Measurements from ENCODE around the gene ALOX5. TPM values are rescaled to one million over a fixed set of nuclear protein-coding genes. Genes with fewer than 3 reads are reported as not detected.

ALOX5 gene
- total RNA-seq, 1 donor from 2014 or later, result 181 TPM

DNA sequence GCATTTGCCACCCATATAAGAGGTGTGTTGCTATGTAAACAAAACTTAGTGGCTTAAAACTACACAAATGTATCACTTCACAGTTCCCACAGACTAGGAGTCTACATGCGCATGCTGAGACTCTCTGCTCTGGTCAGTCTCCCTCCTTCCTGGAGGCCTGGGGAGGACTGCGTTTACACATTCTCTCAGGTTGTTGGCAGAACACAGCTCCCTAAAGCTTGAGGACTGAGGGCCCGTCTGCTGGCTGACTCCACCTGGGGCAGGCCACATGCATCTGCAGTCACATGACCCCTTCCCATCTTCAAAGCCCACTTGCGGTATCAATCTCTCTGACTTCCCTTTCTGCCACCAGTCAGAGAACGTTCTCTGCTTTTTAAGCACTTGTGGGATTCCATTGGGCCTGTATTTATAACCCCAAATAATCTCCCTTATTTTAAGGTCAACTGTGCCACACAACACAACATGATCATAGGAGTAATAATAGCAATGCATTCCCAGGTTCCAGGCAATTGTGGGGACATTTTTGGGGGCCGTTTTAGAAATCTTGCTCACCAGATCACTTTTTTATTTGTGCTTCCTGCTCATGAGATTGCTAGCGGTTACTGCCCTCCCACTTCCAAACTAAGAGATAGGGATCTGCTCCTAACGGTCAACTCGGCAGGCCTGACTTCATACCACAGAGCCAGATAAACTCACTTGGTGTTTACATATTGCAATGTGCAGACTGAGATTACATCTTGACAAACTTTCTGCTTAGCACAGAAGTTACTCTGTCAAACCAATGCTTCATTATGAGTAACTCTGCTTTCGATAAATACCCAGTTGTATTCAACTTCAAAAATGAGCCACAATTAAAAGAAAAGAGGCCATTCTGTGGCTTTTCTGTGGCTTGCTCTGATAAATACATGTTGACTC lies 96.3 kb downstream of the ALOX5 start:
- Mint-ChIP-seq H3K9me3 (no peaks in the 10 kb centered on the region), H3K27ac (peak overlapping the region; percentile 90), H3K36me3 (ENCODE audit: low read depth) (peaks cover 19% of the 10 kb centered on the region), H3K4me1 (peaks cover 55% of the 10 kb centered on the region), H3K27me3 (no peaks in the 10 kb centered on the region), H3K4me3 (peak overlapping the region; percentile 42)
- ChIA-PET POLR2A (no interaction called here), CTCF (no interaction called here)
- intact Hi-C loops (cut with micrococcal nuclease), result no loop called here
- peak; percentile 26 for DNase-seq
- peak; percentile 77 for ATAC-seq (ENCODE audit: low read depth)
- TF ChIP-seq CTCF (IDR thresholded peaks at IDR 0.05), result no peak

DNA sequence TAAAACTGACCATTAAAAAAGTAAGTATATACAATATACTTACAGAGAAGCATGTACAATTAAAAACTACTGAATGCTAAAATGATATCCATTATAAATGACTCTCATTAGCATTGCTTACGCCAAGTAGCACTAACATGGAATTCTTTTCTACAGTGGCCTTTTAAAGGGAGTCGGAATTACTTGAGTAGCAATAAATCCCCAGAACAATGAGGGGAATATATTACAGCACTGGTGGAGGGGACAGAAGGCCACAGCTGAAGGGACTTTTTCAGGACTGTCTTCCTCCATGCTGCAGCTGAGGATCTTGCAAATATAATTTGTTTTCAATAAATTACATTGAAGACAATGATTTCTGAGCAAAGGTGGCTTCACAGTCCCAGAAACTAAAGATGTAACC lies 97.0 kb downstream of the ALOX5 start:
- POLR2A ChIA-PET, result no interaction called here
- DNase-seq, result no peak
- Mint-ChIP-seq H3K36me3 (ENCODE audit: low read depth) (peaks cover 26% of the 10 kb centered on the region), H3K4me1 (peaks cover 47% of the 10 kb centered on the region), H3K4me3 (no peak overlapping the region), H3K9me3 (peaks cover 4% of the 10 kb centered on the region), H3K27me3 (no peaks in the 10 kb centered on the region), H3K27ac (peak overlapping the region; percentile 90)
- no peak for TF ChIP-seq CTCF (IDR thresholded peaks at IDR 0.05)
- ATAC-seq (ENCODE audit: low read depth), result no peak
- intact Hi-C loops (cut with micrococcal nuclease), result no loop called here
- CTCF ChIA-PET, result no interaction called here

DNA sequence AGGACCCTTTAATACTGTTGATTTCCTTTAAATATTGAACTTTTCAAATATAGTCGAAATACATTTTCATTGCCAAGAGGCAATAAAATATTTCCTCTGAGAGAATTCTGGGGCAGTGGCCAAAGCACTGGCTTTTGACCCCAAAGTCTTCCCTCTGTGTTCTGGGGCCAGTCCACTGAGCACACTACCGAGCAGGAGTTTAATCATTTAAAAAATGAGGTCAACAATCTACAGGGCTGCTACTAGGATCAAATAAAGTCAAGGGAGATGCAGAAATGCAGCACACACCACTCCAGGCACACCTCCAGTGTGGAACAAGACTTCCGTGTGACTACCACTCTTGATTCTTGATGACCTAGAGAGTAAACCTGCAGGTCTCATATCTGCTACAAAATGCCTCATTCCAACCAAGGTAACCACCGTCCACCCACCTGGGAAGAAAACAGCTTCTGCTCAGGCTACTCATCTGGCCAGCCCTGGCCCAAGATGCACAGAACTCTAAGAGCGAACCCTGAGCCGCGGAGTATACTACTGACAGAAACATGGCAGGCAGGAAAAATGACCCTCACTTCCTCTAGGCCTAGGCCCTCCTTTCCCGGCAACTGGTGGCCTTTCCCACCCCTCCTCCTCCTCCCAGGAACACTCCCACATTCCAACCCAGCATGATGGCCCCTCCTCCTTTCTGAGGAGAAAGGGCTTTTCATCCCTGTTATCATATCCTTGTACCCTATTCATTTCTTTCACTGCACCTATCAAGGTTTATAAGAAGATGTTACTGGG lies 97.7 kb downstream of the ALOX5 start:
- peaks cover 4% of the 10 kb centered on the region for H3K9me3 Mint-ChIP-seq
- peaks cover 31% of the 10 kb centered on the region for H3K36me3 Mint-ChIP-seq (ENCODE audit: low read depth)
- H3K4me3 Mint-ChIP-seq, result no peak overlapping the region
- no peaks in the 10 kb centered on the region for H3K27me3 Mint-ChIP-seq
- no peak for DNase-seq
- TF ChIP-seq CTCF (IDR thresholded peaks at IDR 0.05), result no peak
- ChIA-PET CTCF (no interaction called here), POLR2A (interaction anchor here (1.0 kb wide), 1 partner anchor 200 kb away, joined by 3 read pairs; no protein-coding TSS in a partner anchor)
- peaks cover 41% of the 10 kb centered on the region for H3K4me1 Mint-ChIP-seq
- ATAC-seq (ENCODE audit: low read depth), result no peak
- H3K27ac Mint-ChIP-seq, result peak overlapping the region; percentile 33
- intact Hi-C loops (cut with micrococcal nuclease), result no loop called here

GRCh38 chr10:45473126-45473525 lies 99.1 kb downstream of the ALOX5 start:
- CTCF ChIA-PET, result no interaction called here
- intact Hi-C loops (cut with micrococcal nuclease), result no loop called here

More at GRCh38 chr10:45473126-45473525, 99.1 kb downstream of the ALOX5 start:
- no peaks in the 10 kb centered on the region for H3K27me3 Mint-ChIP-seq
- peaks cover 31% of the 10 kb centered on the region for H3K4me1 Mint-ChIP-seq
- no peak overlapping the region for H3K27ac Mint-ChIP-seq
- H3K4me3 Mint-ChIP-seq, result no peak overlapping the region
- DNase-seq (no peak), ATAC-seq (ENCODE audit: low read depth) (no peak)
- peaks cover 14% of the 10 kb centered on the region for H3K9me3 Mint-ChIP-seq
- H3K36me3 Mint-ChIP-seq (ENCODE audit: low read depth), result peaks cover 45% of the 10 kb centered on the region
- POLR2A ChIA-PET, result interaction anchor here (1.0 kb wide), 1 partner anchor 199 kb away, joined by 3 read pairs; no protein-coding TSS in a partner anchor
- TF ChIP-seq CTCF (IDR thresholded peaks at IDR 0.05), result no peak

Measured in activated B cell treated with CpG ODN at 0.5 μM for 24 hours (primary cell).